Measurements from ENCODE around the gene AKT1S1. TPM values are rescaled to one million over a fixed set of nuclear protein-coding genes. Genes with fewer than 3 reads are reported as not detected.

The AKT1S1 gene
- total and polyA plus RNA-seq, 2 of the 13 experiments (the other 11 are each of a cell fraction or from before 2014, with no cell fraction given), result 13.5 to 27.8 TPM

DNA sequence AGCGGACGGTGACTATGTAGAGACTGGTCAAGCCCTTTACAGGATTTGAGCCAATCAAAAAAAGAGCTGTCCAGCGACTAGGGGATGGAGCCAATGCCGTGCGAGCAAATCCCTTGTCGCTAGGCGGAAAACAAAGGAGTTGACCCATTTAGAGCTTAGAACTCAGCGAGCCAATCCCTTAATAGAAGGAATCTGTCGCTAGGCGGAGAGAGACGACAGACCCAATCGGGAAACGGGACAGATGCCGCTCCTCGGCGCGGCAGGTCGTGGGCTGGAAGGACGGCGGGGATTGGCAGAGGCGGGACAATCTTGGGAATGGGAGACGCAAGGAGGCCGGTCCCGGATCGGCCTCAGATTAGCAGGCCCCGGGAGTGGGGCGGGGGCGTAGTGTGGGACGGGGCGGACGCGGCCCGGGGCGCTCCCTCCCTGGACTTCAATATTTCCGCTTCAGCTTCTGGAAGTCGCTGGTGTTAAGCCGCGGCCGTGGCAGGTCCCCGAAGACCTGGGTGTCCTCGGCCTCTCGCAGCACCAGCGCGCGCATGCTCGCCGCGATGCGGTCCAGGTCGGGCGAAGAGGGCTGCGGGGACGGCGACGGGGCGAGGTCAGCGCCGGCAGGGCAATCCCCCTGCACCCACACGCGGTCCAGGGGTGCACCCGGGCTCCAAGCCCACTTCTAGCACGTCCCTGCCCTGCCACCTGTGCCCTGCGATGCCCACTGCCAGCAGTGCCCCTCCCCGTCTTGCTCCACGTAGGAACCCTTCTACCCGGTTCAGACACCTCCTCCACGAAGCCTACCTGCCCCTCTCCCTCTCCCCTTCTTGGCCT lies 7.5 kb downstream of the AKT1S1 start:
- ChIA-PET POLR2A (interaction anchor here (0.6 to 1.9 kb wide), 16 partner anchors 8 to 417 kb away, joined by 3 to 29 read pairs (median 4); partner anchors contain the start of genes AKT1S1, ALDH16A1, AP2A1 and ATF5), CTCF (ENCODE audit: low intra/inter-chr PET ratio, low total read pairs) (no interaction called here)
- Histone ChIP-seq H4K20me1 (ENCODE audit: insufficient read depth, low read length) (peaks cover 6% of the 10 kb centered on the region), H2AFZ (ENCODE audit: low read length) (no peak overlapping the region), H3K4me1 (ENCODE audit: insufficient read depth, low read length) (peaks cover 49% of the 10 kb centered on the region), H3K79me2 (ENCODE audit: insufficient read depth, low read length) (peaks cover 22% of the 10 kb centered on the region), H3K9ac (ENCODE audit: insufficient read depth, low read depth, low read length) (peak overlapping the region; percentile 80), H3K9me3 (ENCODE audit: low read length) (no peaks in the 10 kb centered on the region), H3K27me3 (ENCODE audit: control insufficient read depth in 1 of 2, insufficient read depth in 2 of 2, low read length in 2 of 2) (no peaks in the 10 kb centered on the region; a peak in 1 of 5 replicates), H3K4me3 (replicated peaks in 1 of 3; ENCODE audit: insufficient read depth in 1 of 3, low read depth in 2 of 3, low read length in 3 of 3) (peak overlapping the region; percentile 45 to 78 (median 67)), H3K27ac (ENCODE audit: extremely low read length, insufficient read depth, low read length) (peak overlapping the region; percentile 78), H3K36me3 (replicated peaks in 1 of 2; ENCODE audit: control insufficient read depth in 1 of 2, insufficient read depth in 2 of 2, low read length in 2 of 2) (peaks cover 0 to 6% of the 10 kb centered on the region in 2 experiments; a peak in 4 of 5 replicates), H3K4me2 (ENCODE audit: low read depth, low read length) (peak overlapping the region; percentile 96)
- peak; percentile 100 for FAIRE-seq
- WGBS (ENCODE audit: low lambda C conversion rate), result 10% methylated on average over 10 of the region's 67 CpGs
- in situ Hi-C loops (cut with HindIII; ENCODE audit: extremely low pct_ligation_motif_present, low pct_unique_long_range_greater_than_20kb) (no loop called here), intact Hi-C loops (cut with micrococcal nuclease; ENCODE audit: unreplicated experiment) (no loop called here)
- DNase-seq (ENCODE audit: low spot score), result peak; percentile 99
- peak; percentile 82 for ATAC-seq
- BruUV-seq (replicated peaks), result TSS peak; percentile 74
- TF ChIP-seq NR1H2 (CRISPR knock-in tag; IDR thresholded peaks at IDR 0.05; ENCODE audit: borderline replicate concordance, low read depth), result 0 out of 2 replicates have a peak, but pooled peaks have one; percentile 47
- peak; percentile 26 for TF ChIP-seq FOXO1 (CRISPR knock-in tag; IDR thresholded peaks at IDR 0.05)
- peak; percentile 83 for TF ChIP-seq POLR2G (IDR thresholded peaks at IDR 0.05; ENCODE audit: low read depth, low read length)
- TF ChIP-seq, protein P1, sequence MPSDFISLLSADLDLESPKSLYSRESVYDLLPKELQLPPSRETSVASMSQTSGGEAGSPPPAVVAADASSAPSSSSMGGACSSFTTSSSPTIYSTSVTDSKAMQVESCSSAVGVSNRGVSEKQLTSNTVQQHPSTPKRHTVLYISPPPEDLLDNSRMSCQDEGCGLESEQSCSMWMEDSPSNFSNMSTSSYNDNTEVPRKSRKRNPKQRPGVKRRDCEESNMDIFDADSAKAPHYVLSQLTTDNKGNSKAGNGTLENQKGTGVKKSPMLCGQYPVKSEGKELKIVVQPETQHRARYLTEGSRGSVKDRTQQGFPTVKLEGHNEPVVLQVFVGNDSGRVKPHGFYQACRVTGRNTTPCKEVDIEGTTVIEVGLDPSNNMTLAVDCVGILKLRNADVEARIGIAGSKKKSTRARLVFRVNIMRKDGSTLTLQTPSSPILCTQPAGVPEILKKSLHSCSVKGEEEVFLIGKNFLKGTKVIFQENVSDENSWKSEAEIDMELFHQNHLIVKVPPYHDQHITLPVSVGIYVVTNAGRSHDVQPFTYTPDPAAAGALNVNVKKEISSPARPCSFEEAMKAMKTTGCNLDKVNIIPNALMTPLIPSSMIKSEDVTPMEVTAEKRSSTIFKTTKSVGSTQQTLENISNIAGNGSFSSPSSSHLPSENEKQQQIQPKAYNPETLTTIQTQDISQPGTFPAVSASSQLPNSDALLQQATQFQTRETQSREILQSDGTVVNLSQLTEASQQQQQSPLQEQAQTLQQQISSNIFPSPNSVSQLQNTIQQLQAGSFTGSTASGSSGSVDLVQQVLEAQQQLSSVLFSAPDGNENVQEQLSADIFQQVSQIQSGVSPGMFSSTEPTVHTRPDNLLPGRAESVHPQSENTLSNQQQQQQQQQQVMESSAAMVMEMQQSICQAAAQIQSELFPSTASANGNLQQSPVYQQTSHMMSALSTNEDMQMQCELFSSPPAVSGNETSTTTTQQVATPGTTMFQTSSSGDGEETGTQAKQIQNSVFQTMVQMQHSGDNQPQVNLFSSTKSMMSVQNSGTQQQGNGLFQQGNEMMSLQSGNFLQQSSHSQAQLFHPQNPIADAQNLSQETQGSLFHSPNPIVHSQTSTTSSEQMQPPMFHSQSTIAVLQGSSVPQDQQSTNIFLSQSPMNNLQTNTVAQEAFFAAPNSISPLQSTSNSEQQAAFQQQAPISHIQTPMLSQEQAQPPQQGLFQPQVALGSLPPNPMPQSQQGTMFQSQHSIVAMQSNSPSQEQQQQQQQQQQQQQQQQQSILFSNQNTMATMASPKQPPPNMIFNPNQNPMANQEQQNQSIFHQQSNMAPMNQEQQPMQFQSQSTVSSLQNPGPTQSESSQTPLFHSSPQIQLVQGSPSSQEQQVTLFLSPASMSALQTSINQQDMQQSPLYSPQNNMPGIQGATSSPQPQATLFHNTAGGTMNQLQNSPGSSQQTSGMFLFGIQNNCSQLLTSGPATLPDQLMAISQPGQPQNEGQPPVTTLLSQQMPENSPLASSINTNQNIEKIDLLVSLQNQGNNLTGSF (CRISPR knock-in tag; IDR thresholded peaks at IDR 0.05), result no peak
- TF ChIP-seq NFKB2 (CRISPR knock-in tag; IDR thresholded peaks at IDR 0.05; ENCODE audit: borderline replicate concordance), result 0 out of 2 replicates have a peak, but pooled peaks have one; percentile 33
- no peak for TF ChIP-seq SIN3B (IDR thresholded peaks at IDR 0.05; ENCODE audit: low read length)
- no peak for TF ChIP-seq ZFP36 (IDR thresholded peaks at IDR 0.05; ENCODE audit: borderline replicate concordance, low read depth, low read length, partially characterized antibody)
- peak; percentile 82 for TF ChIP-seq CREM (IDR thresholded peaks at IDR 0.05)
- no peak for TF ChIP-seq CREM (CRISPR knock-in tag; IDR thresholded peaks at IDR 0.05)
- no peak for TF ChIP-seq ZNF83 (CRISPR knock-in tag; IDR thresholded peaks at IDR 0.05; ENCODE audit: borderline replicate concordance)
- TF ChIP-seq BORCS8-MEF2B (CRISPR knock-in tag; IDR thresholded peaks at IDR 0.05), result 0 out of 2 replicates have a peak, but pooled peaks have one; percentile 7
- no peak for TF ChIP-seq ZFAT (CRISPR knock-in tag; conservative IDR thresholded peaks at IDR 0.05)
- TF ChIP-seq ZNF878 (CRISPR knock-in tag; IDR thresholded peaks at IDR 0.05), result no peak
- no peak for TF ChIP-seq NR2F6 (IDR thresholded peaks at IDR 0.05)
- TF ChIP-seq NR2F6 (CRISPR knock-in tag; IDR thresholded peaks at IDR 0.05), result no peak
- TF ChIP-seq CBX5 (CRISPR knock-in tag; IDR thresholded peaks at IDR 0.05; ENCODE audit: borderline replicate concordance), result 0 out of 2 replicates have a peak, but pooled peaks have one; percentile 24
- TF ChIP-seq, protein P2, sequence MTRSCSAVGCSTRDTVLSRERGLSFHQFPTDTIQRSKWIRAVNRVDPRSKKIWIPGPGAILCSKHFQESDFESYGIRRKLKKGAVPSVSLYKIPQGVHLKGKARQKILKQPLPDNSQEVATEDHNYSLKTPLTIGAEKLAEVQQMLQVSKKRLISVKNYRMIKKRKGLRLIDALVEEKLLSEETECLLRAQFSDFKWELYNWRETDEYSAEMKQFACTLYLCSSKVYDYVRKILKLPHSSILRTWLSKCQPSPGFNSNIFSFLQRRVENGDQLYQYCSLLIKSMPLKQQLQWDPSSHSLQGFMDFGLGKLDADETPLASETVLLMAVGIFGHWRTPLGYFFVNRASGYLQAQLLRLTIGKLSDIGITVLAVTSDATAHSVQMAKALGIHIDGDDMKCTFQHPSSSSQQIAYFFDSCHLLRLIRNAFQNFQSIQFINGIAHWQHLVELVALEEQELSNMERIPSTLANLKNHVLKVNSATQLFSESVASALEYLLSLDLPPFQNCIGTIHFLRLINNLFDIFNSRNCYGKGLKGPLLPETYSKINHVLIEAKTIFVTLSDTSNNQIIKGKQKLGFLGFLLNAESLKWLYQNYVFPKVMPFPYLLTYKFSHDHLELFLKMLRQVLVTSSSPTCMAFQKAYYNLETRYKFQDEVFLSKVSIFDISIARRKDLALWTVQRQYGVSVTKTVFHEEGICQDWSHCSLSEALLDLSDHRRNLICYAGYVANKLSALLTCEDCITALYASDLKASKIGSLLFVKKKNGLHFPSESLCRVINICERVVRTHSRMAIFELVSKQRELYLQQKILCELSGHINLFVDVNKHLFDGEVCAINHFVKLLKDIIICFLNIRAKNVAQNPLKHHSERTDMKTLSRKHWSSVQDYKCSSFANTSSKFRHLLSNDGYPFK (CRISPR knock-in tag; IDR thresholded peaks at IDR 0.05; ENCODE audit: borderline replicate concordance), result peak; percentile 68; the same call in 1 of the 2 replicates
